Jurkat, Clone E6-1 (cell line): ENCODE data around the gene UBASH3A.

ENCODE experiments used
- DNase-seq: peaks from one replicate; pipeline ENCODE4 v3.0.0-alpha.2; 2011; ENCODE audit warnings: low read depth, low spot score
- H3K4me3 ChIP-seq: 2 replicates; pipeline ENCODE4 v1.5.1; 2011; ENCODE audit warnings: mild to moderate bottlenecking, low read length, control low read depth, moderate library complexity

Gene UBASH3A

DNA sequence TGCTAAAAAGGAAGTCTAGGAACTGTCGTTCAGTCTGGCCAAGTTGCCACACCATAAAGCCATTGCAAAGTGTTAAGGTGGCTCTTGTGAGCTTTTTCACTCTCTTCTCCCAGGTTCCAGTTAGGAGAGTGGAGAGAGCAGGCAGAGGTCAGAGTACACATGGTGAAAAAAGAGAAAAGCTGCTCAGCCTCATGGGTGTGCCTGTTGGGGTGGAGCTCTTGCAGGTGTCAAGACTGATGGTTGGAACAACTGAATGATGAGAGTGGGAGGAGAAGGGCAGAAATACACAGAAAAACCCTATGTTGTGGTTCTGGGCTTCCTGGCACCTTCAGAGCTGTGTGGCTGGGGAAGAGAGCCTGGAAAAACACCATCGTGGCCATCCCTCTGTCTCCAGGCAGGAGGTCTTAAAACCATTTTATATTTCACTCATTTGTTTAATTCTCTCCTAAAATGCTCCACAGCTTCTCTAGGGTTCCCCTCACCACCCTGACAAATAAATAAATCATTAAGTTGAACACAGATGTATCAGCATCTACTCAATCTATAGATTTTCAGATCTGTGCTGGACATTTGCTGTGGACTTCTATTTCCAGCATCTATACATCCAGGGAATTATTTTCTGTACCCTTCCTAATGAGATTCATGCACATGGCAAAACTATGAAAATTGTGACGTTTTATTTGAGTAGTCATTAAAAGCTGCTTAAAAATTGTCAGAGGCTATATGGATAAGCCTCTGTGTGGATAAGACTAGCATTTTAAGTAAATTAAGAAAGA lies 17.5 kb downstream of the UBASH3A start:
- no peak overlapping the region for H3K4me3 ChIP-seq
- peak; percentile 87 for DNase-seq

DNA sequence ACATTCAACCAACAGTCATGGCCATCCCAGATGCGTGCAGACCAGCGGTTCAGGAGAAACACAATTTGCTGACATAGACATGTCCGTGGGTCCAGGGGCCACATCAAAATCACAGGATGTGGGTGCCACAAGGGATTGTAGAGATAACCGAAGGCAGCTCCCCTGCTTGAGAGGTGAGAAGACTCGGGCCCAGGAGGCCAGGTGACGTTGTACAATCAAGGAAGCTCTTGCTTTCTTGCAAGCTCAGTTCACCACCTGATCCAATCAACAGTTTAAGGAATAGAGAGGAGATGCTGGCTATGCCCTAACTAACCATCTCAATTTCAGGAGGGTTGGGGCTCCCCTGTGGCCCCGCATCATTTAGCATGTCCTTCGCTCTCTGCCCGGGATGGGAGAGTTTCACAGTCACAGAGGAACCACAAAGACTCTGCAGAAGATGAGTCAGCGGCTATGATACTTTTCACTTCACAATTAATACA lies 19.5 kb downstream of the UBASH3A start:
- peak; percentile 80 for DNase-seq
- peak overlapping the region; percentile 7; the same call in 1 of the 2 replicates for H3K4me3 ChIP-seq

DNA sequence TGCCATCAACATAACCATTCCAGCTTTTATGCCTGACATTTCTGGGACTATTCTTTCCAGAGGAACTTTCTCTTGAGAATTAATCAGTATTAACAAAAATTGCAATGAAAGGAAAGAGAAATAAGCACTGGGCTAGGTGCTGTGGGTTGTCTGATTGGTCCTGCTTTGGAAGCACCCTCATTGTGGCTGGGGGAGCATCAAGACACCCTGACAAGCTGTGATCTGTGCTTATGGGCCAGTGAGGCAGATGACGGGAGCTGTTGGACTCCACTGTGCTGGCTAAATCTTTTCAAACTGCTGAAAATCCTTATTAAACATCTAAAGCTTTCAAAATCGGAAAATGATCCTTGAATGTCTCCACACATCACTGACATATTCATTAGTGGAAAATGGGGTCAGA lies 20.0 kb downstream of the UBASH3A start:
- no peak overlapping the region for H3K4me3 ChIP-seq
- DNase-seq = no peak

DNA sequence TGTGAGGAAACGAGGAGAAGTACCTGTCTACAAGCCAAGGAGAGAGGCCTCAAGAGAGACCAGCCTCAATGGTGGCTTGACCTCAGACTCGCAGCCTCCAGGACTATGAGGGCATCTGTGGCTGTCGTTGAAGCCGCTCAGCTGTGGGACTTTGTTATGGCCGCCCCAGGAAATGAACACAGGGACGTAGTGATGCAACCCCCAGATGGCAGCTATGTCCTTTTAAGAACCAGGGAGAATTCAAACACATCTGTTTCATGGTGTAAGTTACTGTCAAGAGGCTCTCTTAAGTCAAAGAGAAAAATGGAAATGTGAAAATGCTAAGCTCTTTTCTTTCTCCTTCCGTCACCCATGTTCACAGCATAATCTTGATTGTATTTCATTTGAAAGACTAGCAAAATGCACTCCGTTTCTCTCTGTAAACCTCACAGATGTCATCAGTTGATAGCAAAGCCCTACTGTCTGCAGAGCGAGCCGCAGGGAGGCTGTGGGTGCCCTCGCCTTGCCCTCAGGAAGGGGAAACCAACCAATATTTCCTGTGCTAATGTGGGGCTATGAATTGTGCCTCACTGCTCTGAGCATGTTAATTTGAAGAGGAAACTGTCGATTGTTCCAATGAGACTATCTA lies 21.3 kb downstream of the UBASH3A start:
- peak overlapping the region; percentile 44 for H3K4me3 ChIP-seq
- DNase-seq = peak; percentile 97

DNA sequence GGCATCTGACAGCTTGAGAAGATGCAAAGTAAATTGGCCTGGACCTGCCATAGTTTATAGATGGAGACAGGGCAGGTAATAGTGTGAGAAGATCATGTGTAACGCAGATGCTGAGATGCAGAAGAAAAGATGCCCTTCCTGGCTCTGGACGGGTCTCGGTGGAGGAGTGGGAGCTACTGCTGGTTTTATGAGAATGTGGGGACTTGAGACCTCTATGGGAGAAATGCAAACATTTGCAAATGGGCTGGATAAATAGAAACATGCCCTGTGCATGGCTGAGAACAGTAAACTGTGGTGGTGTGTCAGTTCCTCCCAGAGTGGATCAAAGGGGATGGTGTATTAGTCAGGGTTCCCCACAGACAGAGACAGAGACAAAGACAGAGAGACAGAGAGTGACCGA lies 21.9 kb downstream of the UBASH3A start:
- DNase-seq = peak; percentile 54
- H3K4me3 ChIP-seq = peak overlapping the region; percentile 33

DNA sequence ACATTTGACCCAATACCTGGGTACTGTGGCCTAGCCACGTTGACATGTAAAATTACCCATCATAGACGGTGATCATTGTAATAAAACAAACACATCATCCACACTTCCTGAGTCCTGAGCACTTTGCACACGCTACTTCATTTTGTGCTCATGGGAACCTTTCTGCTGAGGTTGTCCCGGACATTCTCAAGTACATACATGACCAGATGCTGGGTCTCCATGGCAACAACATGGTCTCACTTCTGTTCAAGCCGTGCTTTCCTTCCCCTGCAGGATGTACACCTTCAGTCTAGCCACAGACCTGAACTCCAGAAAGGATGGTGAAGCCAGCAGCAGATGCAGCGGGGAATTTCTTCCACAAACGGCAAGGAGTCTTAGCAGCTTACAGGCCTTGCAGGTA lies 22.7 kb downstream of the UBASH3A start:
- no peak for DNase-seq
- H3K4me3 ChIP-seq = no peak overlapping the region

DNA sequence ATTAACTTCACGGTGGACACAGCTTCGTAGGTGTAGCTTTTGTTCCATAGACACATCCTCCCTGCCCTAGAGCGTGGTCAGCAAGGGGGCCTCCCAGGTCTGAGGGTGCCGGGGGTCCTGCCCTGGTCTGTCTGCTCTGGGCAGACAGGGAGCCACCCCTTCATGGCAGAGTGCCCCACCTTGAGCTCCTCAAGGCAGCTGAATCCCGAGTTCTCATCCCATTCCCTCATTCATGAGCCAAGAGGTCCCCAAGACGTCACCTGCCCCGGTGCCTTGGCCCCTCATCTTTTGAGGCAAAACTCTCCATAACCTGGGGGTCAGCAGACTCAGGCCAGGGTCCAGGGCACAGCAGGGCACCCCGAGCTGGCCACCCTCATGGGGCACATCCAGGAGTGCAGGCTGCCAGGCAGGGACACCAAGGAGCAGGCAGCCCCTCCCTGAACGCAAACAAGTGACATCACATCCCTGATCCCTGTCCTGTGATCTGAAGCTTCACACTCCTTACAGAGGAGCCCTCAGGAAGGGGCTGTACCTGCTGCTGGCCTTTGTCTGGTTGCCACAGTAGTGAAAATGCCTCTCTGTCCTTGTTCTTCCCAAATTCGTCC lies 23.3 kb downstream of the UBASH3A start:
- H3K4me3 ChIP-seq = no peak overlapping the region
- DNase-seq = no peak

DNA sequence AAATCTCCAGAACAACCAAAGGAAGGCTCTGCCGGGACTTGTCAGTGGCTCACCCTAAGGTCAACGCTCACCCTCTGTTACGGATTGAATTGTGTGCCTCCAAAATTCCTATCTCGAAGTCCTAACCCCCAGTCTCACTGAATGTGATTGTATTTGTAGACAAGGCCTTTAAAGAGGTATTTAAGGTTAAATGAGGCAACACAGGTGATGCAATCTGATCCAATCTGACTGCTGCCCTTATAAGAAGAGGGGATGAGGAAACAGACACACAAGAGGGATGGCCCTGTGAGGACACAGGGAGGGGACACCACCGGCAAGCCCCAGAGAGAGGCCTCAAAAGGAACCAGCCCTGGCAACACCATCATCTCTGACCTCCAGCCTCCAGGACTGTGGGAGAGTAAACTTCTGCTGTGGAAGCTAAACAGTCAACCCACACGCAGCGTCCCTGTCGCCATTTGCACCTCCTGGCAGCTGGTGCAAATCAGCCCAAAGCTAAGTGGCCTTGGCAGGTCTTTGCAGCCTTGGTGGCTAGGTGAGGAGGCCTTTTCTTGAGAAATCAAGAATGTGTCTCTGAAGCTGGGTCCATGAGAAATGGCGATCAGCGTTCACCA lies 24.2 kb downstream of the UBASH3A start:
- no peak overlapping the region for H3K4me3 ChIP-seq
- no peak for DNase-seq

DNA sequence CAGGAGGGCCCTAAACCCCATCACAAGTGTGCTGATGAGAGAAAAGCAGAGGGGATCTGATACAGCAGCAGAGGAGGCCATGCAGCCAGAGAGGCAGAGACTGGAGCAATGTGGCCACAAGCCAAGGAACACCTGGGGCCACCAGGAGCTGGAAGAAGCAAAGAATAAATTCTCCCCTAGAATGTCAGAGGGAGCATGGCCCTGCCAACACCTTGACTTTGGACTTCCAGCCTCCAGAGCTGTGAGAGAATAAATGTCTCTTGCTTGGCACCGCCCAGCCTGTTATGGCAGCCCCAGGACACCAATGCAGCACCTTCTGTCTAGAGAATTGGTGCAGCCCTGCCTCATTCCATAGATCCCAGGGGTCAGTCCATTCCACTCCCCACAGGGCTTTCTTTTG lies 25.3 kb downstream of the UBASH3A start:
- no peak for DNase-seq
- no peak overlapping the region for H3K4me3 ChIP-seq

DNA sequence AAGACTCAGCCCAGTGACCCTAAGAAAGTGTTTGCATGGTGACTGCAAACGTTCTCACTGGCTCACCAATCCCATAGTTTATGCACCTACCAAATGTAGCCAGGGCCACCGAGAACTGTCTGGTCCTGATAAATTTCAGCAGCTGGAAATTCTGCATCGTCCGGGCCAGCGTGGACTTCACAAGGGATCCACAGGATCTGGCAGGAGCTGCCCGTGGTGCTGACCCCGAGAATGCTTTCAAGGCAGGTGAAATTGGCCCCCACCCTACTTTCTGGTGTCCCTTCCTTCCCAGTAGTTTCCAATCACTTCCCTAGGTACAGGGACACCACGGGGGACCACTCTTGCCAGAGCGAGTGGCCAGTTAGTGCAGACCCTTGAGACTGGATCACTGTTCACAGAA lies 26.2 kb downstream of the UBASH3A start:
- no peak overlapping the region for H3K4me3 ChIP-seq
- DNase-seq = no peak

DNA sequence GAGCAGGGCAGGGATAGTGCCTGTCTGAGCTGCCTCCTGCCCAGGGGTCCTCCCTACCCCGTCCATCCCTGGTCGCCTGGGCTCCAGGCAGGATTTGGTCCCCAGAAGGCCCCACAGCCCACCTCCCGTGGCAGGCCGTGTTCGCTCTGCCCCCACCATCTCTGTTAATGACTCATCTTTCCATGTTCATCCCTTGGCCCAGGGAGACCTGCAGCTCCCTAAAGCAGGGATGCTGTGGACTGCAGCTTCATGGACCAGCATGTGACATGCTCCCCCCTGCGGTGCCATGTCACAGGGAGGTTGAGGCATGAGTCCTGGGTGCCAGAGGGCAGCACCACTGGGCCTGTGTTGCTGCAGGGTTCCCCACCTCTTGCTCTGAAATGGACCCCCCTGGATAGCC lies 26.8 kb downstream of the UBASH3A start:
- no peak for DNase-seq
- no peak overlapping the region for H3K4me3 ChIP-seq

DNA sequence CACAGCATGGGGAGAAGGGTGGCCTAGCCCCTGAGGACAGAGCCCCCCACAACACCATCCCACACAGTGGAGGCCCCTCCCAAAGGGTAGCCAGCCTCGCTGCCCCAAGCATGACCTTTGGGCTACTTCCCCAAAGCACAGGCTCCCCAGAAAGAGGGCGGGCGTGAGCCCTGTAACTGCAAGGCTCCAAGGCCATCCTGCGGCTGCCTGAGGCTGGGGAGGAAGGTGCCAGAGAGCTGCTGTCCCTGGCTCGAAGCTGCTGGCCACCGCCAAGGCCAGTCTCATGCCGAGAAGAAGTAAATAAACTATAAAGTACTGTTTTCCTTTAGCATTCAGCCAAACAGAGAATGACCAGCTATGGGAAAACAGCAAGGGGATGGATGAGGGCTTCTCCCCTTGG lies 27.5 kb downstream of the UBASH3A start:
- no peak overlapping the region for H3K4me3 ChIP-seq
- DNase-seq = no peak

DNA sequence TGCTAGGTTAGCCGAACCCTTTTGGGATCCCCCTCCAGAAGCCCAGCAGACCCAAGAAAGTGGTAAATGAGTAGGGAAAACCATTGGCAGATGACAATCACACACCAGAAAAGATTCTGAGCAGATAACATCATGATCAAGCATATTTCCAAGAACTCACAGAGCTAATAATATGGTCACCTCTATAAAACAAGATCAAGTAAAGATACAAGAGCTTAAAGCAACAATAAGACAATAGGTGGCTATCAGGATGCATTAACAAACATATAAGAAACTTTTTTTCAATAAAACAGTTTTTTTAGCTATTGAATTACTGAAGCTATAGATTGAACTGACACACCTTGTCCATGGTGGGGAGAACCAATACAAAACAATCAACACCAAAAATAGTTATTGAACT lies 29.0 kb downstream of the UBASH3A start:
- H3K4me3 ChIP-seq = no peak overlapping the region
- no peak for DNase-seq

DNA sequence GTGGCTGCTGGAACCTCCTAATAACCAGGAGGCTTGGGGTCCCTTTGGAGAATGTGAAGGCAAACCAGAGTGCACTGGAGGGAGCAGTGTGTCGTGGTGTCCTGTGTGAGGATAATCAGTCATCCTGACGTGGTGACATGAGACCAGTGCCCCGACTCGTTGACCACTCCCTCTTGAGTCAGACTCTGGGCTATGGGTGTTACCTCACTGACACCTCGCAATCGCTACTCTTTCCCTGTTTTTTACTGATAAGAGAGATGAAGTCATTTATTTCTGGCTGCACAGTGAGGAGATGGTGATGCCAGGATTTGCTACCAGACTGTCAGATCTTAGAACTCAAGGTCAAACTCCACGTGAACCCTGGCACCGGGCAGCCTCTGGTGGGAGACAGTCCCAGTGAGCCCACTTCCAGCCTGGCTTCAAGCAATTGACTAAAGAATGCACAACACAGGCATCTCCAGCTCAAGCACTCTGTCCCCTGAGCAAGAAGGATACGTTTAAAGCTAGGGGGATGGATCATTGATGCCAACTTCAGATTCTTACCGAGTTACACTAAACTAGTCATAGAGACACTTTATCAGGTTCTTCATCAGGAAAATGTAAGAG lies 30.3 kb downstream of the UBASH3A start:
- H3K4me3 ChIP-seq = no peak overlapping the region
- DNase-seq = no peak

DNA sequence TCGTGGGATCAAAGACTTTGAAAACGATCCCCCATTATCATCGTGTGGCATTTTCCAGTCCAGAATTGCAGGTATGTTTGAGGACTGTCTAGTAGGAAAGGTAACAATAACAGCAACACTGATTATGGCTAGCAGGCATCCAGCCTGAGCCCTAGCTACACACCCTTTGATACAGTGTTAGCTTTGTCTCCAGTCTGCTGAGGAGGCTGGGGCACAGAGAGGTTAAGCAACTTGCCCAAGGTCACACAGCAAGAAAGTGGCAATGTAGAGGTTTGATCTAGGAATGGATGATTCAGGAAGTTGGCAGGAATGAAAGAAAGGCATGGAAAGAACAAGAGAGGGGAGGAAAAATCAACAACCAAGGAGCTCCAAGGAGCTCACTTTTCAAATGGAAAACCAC lies 31.2 kb downstream of the UBASH3A start:
- DNase-seq = no peak
- no peak overlapping the region for H3K4me3 ChIP-seq

DNA sequence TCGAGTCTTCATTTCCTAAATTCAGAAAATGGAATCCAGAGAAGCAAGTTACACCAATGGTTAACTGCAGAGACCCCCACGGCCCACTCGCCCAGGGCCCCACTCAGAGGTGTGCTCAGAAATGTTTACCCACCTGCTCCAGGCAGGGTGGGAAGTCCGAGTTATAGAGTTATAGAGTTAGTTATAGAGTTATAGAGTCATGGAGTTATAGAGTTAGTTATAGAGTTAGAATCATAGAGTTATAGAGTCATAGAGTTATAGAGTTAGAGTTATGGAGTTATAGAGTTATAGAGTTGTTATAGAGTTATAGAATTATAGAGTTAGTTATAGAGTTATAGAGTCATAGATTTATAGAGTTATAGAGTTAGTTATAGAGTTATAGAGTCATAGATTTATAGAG lies 31.7 kb downstream of the UBASH3A start:
- no peak overlapping the region for H3K4me3 ChIP-seq
- no peak for DNase-seq

DNA sequence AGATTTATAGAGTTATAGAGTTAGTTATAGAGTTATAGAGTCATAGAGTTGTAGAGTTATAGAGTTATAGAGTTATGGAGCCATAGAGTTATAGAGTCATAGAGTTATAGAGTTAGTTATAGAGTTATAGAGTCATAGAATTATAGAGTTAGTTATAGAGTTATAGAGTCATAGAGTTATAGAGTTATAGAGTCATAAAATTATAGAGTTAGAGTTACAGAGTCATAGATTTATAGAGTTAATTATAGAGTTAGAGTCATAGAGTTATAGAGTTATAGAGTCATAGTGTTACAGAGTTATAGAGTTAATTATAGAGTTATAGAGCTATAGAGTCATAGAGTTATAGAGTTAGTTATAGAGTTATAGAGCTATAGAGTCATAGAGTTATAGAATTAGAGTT lies 32.1 kb downstream of the UBASH3A start:
- DNase-seq = no peak

DNA sequence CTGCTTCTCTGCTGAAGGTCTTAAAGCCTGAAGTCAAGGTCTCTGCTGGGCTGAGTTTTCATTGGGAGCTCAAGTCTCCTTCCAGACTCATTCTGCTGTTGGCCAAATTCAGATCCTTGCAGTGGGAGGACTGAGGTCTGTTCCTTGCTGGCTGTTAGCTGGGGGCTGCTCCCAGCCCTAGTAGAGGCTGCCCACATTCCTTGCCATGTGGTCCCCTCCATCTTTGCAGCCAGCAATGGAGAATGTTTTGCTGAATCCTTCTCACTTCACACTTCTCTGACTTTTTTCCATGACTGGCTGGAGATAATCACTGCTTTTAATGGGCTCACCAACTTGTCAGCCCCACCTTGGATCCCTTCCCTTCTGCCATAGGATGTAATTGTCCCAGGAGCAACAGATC lies 33.2 kb downstream of the UBASH3A start:
- DNase-seq = no peak

More for the DNA sequence above, 32.1 kb downstream of the UBASH3A start:
- H3K4me3 ChIP-seq = no peak overlapping the region

DNA sequence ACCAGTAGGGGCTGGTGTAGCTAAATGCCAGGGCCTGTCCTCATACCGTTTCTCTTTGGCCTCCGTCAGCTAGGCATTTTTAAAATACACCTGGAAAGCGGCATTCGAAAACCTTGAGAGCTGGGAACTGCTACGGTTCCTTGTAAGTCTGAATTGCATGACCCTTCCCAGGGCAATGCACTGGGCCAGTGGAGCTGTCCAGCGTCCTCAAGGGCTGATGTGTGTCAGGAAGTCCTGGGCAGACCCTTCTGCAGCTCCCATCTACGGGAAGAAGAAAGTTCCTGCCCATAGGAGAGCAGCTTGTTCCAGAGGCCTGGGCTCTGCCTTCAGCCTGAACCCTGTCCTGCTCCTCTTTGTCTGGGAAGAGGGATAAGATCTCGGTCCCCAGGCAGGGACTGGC lies 34.1 kb downstream of the UBASH3A start:
- H3K4me3 ChIP-seq = no peak overlapping the region
- DNase-seq = no peak

More for the DNA sequence above, 33.2 kb downstream of the UBASH3A start:
- H3K4me3 ChIP-seq = no peak overlapping the region
